OCI-LY3 (cell line): Measurements from ENCODE around the gene MACF1.

Experiments
- H2AFZ ChIP-seq: fragments of 200-600, 300-600 bp; shearing (Covaris generic); 2 replicates; pipeline ENCODE4 v1.6.0; 2014; ENCODE audit warnings: antibody characterized with exemption, low read depth, low read length
- H3K27ac ChIP-seq: fragments of 200-600, 300-600 bp; sonication (generic); 2 replicates; pipeline ENCODE4 v1.5.1; 2014; ENCODE audit warnings: mild to moderate bottlenecking, low read length, moderate library complexity, mixed read lengths
- H3K27me3 ChIP-seq: fragments of 200-600, 300-600 bp; sonication (generic); 2 replicates; pipeline ENCODE4 v1.6.1; 2014; ENCODE audit warnings: low read depth, low read length, mixed read lengths
- H3K36me3 ChIP-seq: fragments of 200-600, 300-600 bp; sonication (generic); replicated peaks from 2 replicates; pipeline ENCODE3; 2014; ENCODE audit warnings: low read depth, low read length, mixed read lengths
- H3K4me1 ChIP-seq: fragments of 300-600, 200-600 bp; sonication (generic); 2 replicates; pipeline ENCODE4 v1.6.1; 2014; ENCODE audit warnings: low read length, mixed read lengths
- H3K4me2 ChIP-seq: fragments of 200-600, 300-600 bp; sonication (generic); 2 replicates; pipeline ENCODE4 v1.6.1; 2014; ENCODE audit warnings: low read length, mixed read lengths
- H3K4me3 ChIP-seq: fragments of 300-600, 200-600 bp; sonication (generic); 2 replicates; pipeline ENCODE4 v1.5.1; 2014; ENCODE audit warnings: antibody characterized with exemption, mild to moderate bottlenecking, low read length, moderate library complexity
- H3K79me2 ChIP-seq: fragments of 300-600, 200-600 bp; shearing (Covaris generic); 2 replicates; pipeline ENCODE4 v1.6.1; 2014; ENCODE audit warnings: mild to moderate bottlenecking, low read length, mixed read lengths
- H3K9ac ChIP-seq: fragments of 300-600, 200-600 bp; shearing (Covaris generic); 2 replicates; pipeline ENCODE4 v1.6.0; 2014; ENCODE audit warnings: mild to moderate bottlenecking, low read length, moderate library complexity
- H3K9me3 ChIP-seq: fragments of 200-600, 300-600 bp; shearing (Covaris generic); 2 replicates; pipeline ENCODE4 v1.6.1; 2014; ENCODE audit warnings: low read length, mixed read lengths; ENCODE audit not compliant: insufficient read depth
- H4K20me1 ChIP-seq: fragments of 200-600, 300-600 bp; sonication (generic); 2 replicates; pipeline ENCODE4 v1.6.1; 2016; ENCODE audit warnings: low read length, mixed read lengths; ENCODE audit not compliant: insufficient read depth
- EZH2phosphoT487 ChIP-seq: fragments of 200-600 bp; shearing (Covaris generic); IDR thresholded peaks from 2 replicates; pipeline ENCODE4 v1.6.1; 2018; ENCODE audit warnings: antibody characterized with exemption, mixed run types, low read depth
- TF ChIP-seq, protein P1 (sequence below): fragments of 200-600, 300-600 bp; sonication (generic); IDR thresholded peaks from 2 replicates; pipeline ENCODE4 v1.5.1; 2014; ENCODE audit warnings: antibody characterized with exemption, low read length, low read depth

Gene MACF1

DNA sequence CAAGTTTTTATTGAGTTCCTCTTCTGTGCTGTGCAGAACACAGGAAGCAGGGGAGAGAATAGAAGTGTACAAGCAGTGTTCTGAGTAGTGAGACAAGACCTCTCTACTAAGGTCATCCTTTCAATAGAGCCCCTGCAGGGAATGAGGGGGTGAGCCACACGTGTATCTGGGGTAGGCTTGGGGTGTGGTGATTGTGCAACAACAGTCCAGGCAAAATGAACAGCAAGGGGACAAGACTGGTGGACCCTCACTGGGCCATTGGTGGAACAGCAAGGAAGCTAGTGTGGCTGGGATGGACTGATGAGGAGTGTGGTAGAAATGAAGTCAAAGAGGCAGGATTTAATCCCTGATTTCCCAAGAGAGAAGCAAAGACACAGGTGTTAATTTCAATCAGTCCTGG lies 278.8 kb downstream of the MACF1 start:
- no peak for TF ChIP-seq EZH2phosphoT487
- TF ChIP-seq, protein P1, sequence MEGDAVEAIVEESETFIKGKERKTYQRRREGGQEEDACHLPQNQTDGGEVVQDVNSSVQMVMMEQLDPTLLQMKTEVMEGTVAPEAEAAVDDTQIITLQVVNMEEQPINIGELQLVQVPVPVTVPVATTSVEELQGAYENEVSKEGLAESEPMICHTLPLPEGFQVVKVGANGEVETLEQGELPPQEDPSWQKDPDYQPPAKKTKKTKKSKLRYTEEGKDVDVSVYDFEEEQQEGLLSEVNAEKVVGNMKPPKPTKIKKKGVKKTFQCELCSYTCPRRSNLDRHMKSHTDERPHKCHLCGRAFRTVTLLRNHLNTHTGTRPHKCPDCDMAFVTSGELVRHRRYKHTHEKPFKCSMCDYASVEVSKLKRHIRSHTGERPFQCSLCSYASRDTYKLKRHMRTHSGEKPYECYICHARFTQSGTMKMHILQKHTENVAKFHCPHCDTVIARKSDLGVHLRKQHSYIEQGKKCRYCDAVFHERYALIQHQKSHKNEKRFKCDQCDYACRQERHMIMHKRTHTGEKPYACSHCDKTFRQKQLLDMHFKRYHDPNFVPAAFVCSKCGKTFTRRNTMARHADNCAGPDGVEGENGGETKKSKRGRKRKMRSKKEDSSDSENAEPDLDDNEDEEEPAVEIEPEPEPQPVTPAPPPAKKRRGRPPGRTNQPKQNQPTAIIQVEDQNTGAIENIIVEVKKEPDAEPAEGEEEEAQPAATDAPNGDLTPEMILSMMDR: no peak

DNA sequence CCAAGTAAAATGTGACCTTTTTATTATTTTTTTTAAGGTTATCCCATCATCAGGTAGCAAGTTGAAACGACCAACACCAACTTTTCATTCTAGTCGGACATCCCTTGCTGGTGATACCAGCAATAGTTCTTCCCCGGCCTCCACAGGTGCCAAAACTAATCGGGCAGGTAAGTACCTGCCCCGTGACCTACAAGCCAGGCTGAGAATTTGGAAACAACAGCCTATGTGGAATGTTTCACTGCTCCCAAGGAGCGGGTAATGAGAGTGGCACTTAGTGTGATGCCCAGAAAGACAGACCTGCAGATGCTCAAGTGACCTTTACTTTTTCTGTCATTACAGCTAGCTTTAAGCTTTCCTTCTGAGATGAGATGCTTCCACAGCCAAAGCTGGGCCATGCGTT lies 280.1 kb downstream of the MACF1 start:
- Histone ChIP-seq H3K4me2 (no peak overlapping the region), H3K27ac (no peak overlapping the region), H3K9me3 (no peaks in the 10 kb centered on the region), H3K4me3 (no peak overlapping the region), H3K27me3 (no peaks in the 10 kb centered on the region), H2AFZ (no peak overlapping the region), H3K36me3 (peaks cover 3% of the 10 kb centered on the region), H4K20me1 (no peaks in the 10 kb centered on the region), H3K79me2 (no peaks in the 10 kb centered on the region), H3K9ac (no peak overlapping the region), H3K4me1 (no peaks in the 10 kb centered on the region)
- no peak for TF ChIP-seq EZH2phosphoT487
- TF ChIP-seq, protein P1: no peak

More for the DNA sequence above, 278.8 kb downstream of the MACF1 start:
- Histone ChIP-seq H4K20me1 (no peaks in the 10 kb centered on the region), H3K36me3 (peaks cover 3% of the 10 kb centered on the region), H3K79me2 (no peaks in the 10 kb centered on the region), H3K27ac (no peak overlapping the region), H3K4me3 (no peak overlapping the region), H3K4me2 (no peak overlapping the region), H3K27me3 (no peaks in the 10 kb centered on the region), H3K9me3 (no peaks in the 10 kb centered on the region), H2AFZ (no peak overlapping the region), H3K4me1 (no peaks in the 10 kb centered on the region), H3K9ac (no peak overlapping the region)

DNA sequence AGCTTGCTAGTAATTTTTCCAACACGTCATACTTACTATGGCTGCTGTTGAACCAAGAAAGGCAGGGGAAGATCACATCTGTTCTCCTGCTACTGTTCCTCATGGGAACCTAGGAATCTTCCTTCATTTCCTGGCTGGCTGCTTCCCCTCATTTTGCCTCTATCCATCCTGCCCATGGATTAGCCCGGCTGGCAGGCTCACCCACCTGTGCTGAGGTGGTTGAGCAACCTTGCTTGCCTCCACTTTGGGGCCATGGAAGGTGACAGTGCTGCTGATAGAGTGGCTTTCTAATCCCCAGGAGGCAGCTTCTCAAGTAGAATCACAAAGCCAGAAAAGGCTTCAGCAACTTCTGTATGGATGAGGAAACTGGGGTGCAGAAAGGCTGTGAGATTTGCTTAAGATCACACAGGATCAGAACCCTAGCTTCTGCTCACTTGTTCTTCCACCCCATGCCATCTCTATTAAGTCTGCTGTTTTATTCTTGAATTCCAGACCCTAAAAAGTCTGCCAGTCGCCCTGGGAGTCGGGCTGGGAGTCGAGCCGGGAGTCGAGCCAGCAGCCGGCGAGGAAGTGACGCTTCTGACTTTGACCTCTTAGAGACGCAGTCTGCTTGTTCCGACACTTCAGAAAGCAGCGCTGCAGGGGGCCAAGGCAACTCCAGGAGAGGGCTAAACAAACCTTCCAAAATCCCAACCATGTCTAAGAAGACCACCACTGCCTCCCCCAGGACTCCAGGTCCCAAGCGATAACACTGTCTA lies 280.7 kb downstream of the MACF1 start:
- Histone ChIP-seq H3K36me3 (no peaks in the 10 kb centered on the region), H2AFZ (no peak overlapping the region), H3K79me2 (no peaks in the 10 kb centered on the region), H3K9me3 (no peaks in the 10 kb centered on the region), H3K27me3 (no peaks in the 10 kb centered on the region), H3K27ac (no peak overlapping the region), H3K9ac (no peak overlapping the region), H4K20me1 (no peaks in the 10 kb centered on the region), H3K4me2 (no peak overlapping the region), H3K4me1 (no peaks in the 10 kb centered on the region), H3K4me3 (no peak overlapping the region)
- TF ChIP-seq, protein P1: no peak
- no peak for TF ChIP-seq EZH2phosphoT487

DNA sequence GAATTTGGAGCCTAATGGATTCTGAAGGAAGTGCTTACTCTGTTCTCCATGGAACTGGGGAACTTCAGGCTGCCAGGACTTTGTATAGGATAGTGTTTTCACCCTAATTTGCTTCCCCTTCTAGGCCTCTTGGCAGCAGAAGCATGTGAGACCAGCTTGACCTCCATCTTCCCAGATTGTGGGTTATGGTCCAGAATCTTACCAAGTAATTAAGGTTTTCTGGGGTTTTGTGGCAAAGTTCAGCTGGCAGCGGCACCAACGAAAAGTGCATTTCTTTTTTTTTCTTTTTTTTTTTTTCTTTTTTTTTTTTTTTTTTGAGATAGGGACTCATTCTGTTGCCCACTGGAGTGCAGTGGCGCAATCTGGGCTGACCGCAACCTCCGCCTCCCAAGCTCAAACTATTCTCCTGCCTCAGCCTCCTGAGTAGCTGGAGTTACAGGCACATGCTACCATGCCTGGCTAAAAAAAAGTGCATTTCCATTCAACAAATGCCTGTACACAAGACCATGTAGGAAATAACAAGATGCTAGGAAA lies 283.6 kb downstream of the MACF1 start:
- Histone ChIP-seq H3K9me3 (no peaks in the 10 kb centered on the region), H3K4me1 (no peaks in the 10 kb centered on the region), H3K27me3 (no peaks in the 10 kb centered on the region), H3K79me2 (no peaks in the 10 kb centered on the region), H3K4me3 (no peak overlapping the region), H3K9ac (no peak overlapping the region), H4K20me1 (no peaks in the 10 kb centered on the region), H3K27ac (no peak overlapping the region), H2AFZ (no peak overlapping the region), H3K36me3 (no peaks in the 10 kb centered on the region), H3K4me2 (no peak overlapping the region)
- TF ChIP-seq, protein P1: no peak
- no peak for TF ChIP-seq EZH2phosphoT487
